IMR-90 (cell line): Measurements from ENCODE around the gene PRKAB1. TPM values are rescaled to one million over a fixed set of nuclear protein-coding genes. Genes with fewer than 3 reads are reported as not detected.

Source experiments
- ATAC-seq: fragments of 200-7000 bp; cut with Tn5 transposase; 2 replicates; pipeline ENCODE4 v1.9.1; 2020; ENCODE audit warnings: low read depth, mild to moderate bottlenecking, moderate library complexity
- BruUV-seq: library from RNA; stranded (reverse); fragments of 400-500 nt; replicated peaks from 2 replicates; lab custom pipeline; 2021; lab: Mats Ljungman, UMichigan
- CTCF ChIA-PET: fragments of 300-600 bp; formaldehyde crosslinking; extraction: SDS; loops from one replicate; lab custom pipeline; 2021; ENCODE audit warnings: antibody characterized with exemption; lab: Yijun Ruan, JAX
- POLR2A ChIA-PET: fragments of 300-600 bp; sonication (Branson Sonifier 250); formaldehyde crosslinking; loops from one replicate; lab custom pipeline; 2022; ENCODE audit warnings: antibody characterized with exemption; ENCODE audit not compliant: unreplicated experiment; lab: Charles Lee
- DNase-seq: peaks from one replicate; pipeline ENCODE4 v3.0.0; 2013
- H2AFZ ChIP-seq: replicated peaks from 2 replicates; pipeline ENCODE3; 2013; ENCODE audit warnings: low read length, mild to moderate bottlenecking; ENCODE audit not compliant: poor library complexity
- H2AK5ac ChIP-seq: 2 replicates; pipeline ENCODE4 v1.6.1; 2013; ENCODE audit warnings: low read depth, low read length, inconsistent platforms
- H2AK9ac ChIP-seq: replicated peaks from 2 replicates; pipeline ENCODE3; 2013; ENCODE audit warnings: mild to moderate bottlenecking, low read depth, low read length, moderate library complexity; ENCODE audit not compliant: poor library complexity
- H2BK120ac ChIP-seq: 2 replicates; pipeline ENCODE4 v1.6.1; 2013; ENCODE audit warnings: low read depth, low read length, inconsistent platforms
- H2BK15ac ChIP-seq: 3 replicates; pipeline ENCODE4 v1.6.1; 2013; ENCODE audit warnings: low read depth, low read length, inconsistent platforms
- H2BK20ac ChIP-seq: 2 replicates; pipeline ENCODE4 v1.6.1; 2013; ENCODE audit warnings: low read depth, mild to moderate bottlenecking, inconsistent platforms, low read length, moderate library complexity
- H2BK5ac ChIP-seq: 2 replicates; pipeline ENCODE4 v1.6.1; 2013; ENCODE audit warnings: mild to moderate bottlenecking, low read depth, low read length, inconsistent platforms; ENCODE audit not compliant: poor library complexity, severe bottlenecking
- H3K14ac ChIP-seq: replicated peaks from 2 replicates; pipeline ENCODE4 v1.6.1; 2013; ENCODE audit warnings: low read depth, low read length, inconsistent platforms
- H3K18ac ChIP-seq: 2 replicates; pipeline ENCODE4 v1.6.1; 2013; ENCODE audit warnings: low read depth, low read length, control low read depth
- H3K23ac ChIP-seq: 2 replicates; pipeline ENCODE4 v1.6.1; 2013; ENCODE audit warnings: low read depth, low read length, inconsistent platforms
- H3K27ac ChIP-seq: 2 replicates; pipeline ENCODE4 v1.5.1; 2013; ENCODE audit warnings: mild to moderate bottlenecking, control low read depth, low read length; ENCODE audit not compliant: insufficient read depth
- H3K27me3 ChIP-seq: 2 replicates; pipeline ENCODE4 v1.6.1; 2013; ENCODE audit warnings: low read length; ENCODE audit not compliant: control insufficient read depth, insufficient read depth
- H3K36me3 ChIP-seq: 2 replicates; pipeline ENCODE4 v1.6.1; 2013; ENCODE audit warnings: low read length, mixed read lengths; ENCODE audit not compliant: control insufficient read depth, insufficient read depth
- H3K4ac ChIP-seq: 2 replicates; pipeline ENCODE4 v1.6.1; 2013; ENCODE audit warnings: low read depth, low read length, inconsistent platforms
- H3K4me1 ChIP-seq: 2 replicates; pipeline ENCODE4 v1.6.1; 2013; ENCODE audit warnings: low read length, mixed read lengths; ENCODE audit not compliant: control insufficient read depth, insufficient read depth
- H3K4me2 ChIP-seq: 2 replicates; pipeline ENCODE4 v1.6.1; 2013; ENCODE audit warnings: low read depth, mild to moderate bottlenecking, control low read depth, low read length, moderate library complexity
- H3K4me3 ChIP-seq: 2 replicates; pipeline ENCODE4 v1.5.1; 2013; ENCODE audit warnings: low read depth, mild to moderate bottlenecking, control low read depth, low read length, moderate library complexity; ENCODE audit not compliant: insufficient read depth
- H3K56ac ChIP-seq: 2 replicates; pipeline ENCODE4 v1.6.1; 2013; ENCODE audit warnings: low read length, inconsistent platforms; ENCODE audit not compliant: insufficient read depth; ENCODE audit errors: extremely low read depth
- H3K79me1 ChIP-seq, 2 experiments: 2 replicates each; pipeline ENCODE4 v1.6.1; 2013; ENCODE audit warnings: low read length in 2 of 2, inconsistent platforms in 1 of 2, low read depth in 1 of 2
- H3K9ac ChIP-seq: 2 replicates; pipeline ENCODE4 v1.6.1; 2013; ENCODE audit warnings: low read depth, low read length, control low read depth
- H3K9me1 ChIP-seq: 2 replicates; pipeline ENCODE4 v1.6.1; 2013; ENCODE audit warnings: low read length, inconsistent platforms; ENCODE audit not compliant: insufficient read depth
- H3K9me3 ChIP-seq: 2 replicates; pipeline ENCODE4 v1.6.1; 2013; ENCODE audit warnings: low read length; ENCODE audit not compliant: control insufficient read depth, insufficient read depth
- H4K20me1 ChIP-seq: 2 replicates; pipeline ENCODE4 v1.6.1; 2013; ENCODE audit warnings: low read length, inconsistent platforms; ENCODE audit not compliant: insufficient read depth
- H4K5ac ChIP-seq: 2 replicates; pipeline ENCODE4 v1.6.1; 2013; ENCODE audit warnings: mild to moderate bottlenecking, low read depth, low read length, control low read depth
- H4K8ac ChIP-seq, 2 experiments: 2 replicates each; pipeline ENCODE4 v1.6.1; 2013; ENCODE audit warnings: low read depth in 2 of 2, low read length in 2 of 2, control low read depth in 1 of 2, inconsistent platforms in 1 of 2
- H4K91ac ChIP-seq: 2 replicates; pipeline ENCODE4 v1.6.1; 2013; ENCODE audit warnings: low read depth, low read length, inconsistent platforms; ENCODE audit not compliant: insufficient read depth
- BHLHE40 ChIP-seq: fragments of 150-350 bp; IDR thresholded peaks from 2 replicates; pipeline ENCODE4 v1.6.1; 2016; ENCODE audit warnings: mild to moderate bottlenecking, low read depth, low read length
- CEBPB ChIP-seq: IDR thresholded peaks from 2 replicates; pipeline ENCODE4 v1.6.1; 2012; ENCODE audit warnings: low read depth, low read length, improper control_type of control experiment
- CHD1 ChIP-seq: IDR thresholded peaks from 2 replicates; pipeline ENCODE4 v1.6.1; 2012; ENCODE audit warnings: low read depth, low read length, improper control_type of control experiment
- FOS ChIP-seq: fragments of 150-350 bp; IDR thresholded peaks from 2 replicates; pipeline ENCODE4 v1.6.1; 2016; ENCODE audit warnings: low read depth, low read length
- MAZ ChIP-seq: IDR thresholded peaks from 2 replicates; pipeline ENCODE4 v1.6.1; 2012; ENCODE audit warnings: low read depth, mild to moderate bottlenecking, low read length, improper control_type of control experiment, moderate library complexity, borderline replicate concordance
- MXI1 ChIP-seq: IDR thresholded peaks from 2 replicates; pipeline ENCODE4 v1.6.1; 2012; ENCODE audit warnings: low read depth, mild to moderate bottlenecking, low read length, moderate library complexity, borderline replicate concordance
- NFE2L2 ChIP-seq: fragments of 150-350 bp; IDR thresholded peaks from 2 replicates; pipeline ENCODE4 v1.6.1; 2016; ENCODE audit warnings: low read depth, mild to moderate bottlenecking, low read length
- POLR2A ChIP-seq: IDR thresholded peaks from 2 replicates; pipeline ENCODE4 v1.6.1; 2012; ENCODE audit warnings: mild to moderate bottlenecking, low read depth, low read length
- RAD21 ChIP-seq: IDR thresholded peaks from 2 replicates; pipeline ENCODE4 v1.6.1; 2012; ENCODE audit warnings: low read length, improper control_type of control experiment
- RCOR1 ChIP-seq: IDR thresholded peaks from 2 replicates; pipeline ENCODE4 v1.6.1; 2012; ENCODE audit warnings: mild to moderate bottlenecking, low read length, improper control_type of control experiment; ENCODE audit not compliant: insufficient replicate concordance
- SMC3 ChIP-seq: fragments of 150-350 bp; IDR thresholded peaks from 2 replicates; pipeline ENCODE4 v1.6.1; 2016; ENCODE audit warnings: low read depth, mild to moderate bottlenecking, antibody characterized with exemption, low read length, moderate library complexity
- USF2 ChIP-seq: fragments of 150-350 bp; IDR thresholded peaks from 2 replicates; pipeline ENCODE4 v1.6.1; 2017; ENCODE audit warnings: mild to moderate bottlenecking, antibody characterized with exemption, low read length, low read depth
- WGBS, 2 experiments: methylation state at CpG; one replicate each; pipeline versions ENCODE4 v1.1.5 to v1.1.7; 2013; ENCODE audit warnings: missing lambda C conversion rate in 2 of 2; ENCODE audit not compliant: insufficient read length in 1 of 2; ENCODE audit errors: extremely low coverage in 2 of 2; 5-methylcytosine and 5-hydroxymethylcytosine counted together
- dilution Hi-C: fragments of 300-500 bp; cut with HindIII; formaldehyde crosslinking; loops from one replicate; pipeline ENCODE4 v1.14.3; 2018; ENCODE audit warnings: low sequenced_read_pairs; ENCODE audit not compliant: unreplicated experiment
- in situ Hi-C: fragments of 300-500 bp; cut with MboI; formaldehyde crosslinking; loops from 3 replicates; pipeline ENCODE4 v1.14.3; 2019; ENCODE audit warnings: low sequenced_read_pairs, inconsistent platforms, mixed read lengths
- intact Hi-C: fragments of 100-400 bp; cut with micrococcal nuclease; formaldehyde crosslinking; loops from 2 replicates; pipeline ENCODE4 v1.10.0; 2022
- polyA plus RNA-seq, 3 experiments: library from polyadenylated mRNA; depleted of rRNA; stranded (reverse); fragments of >200 nt; gene quantifications; 2 replicates each; pipeline ENCODE4 v1.2.3, GENCODE V29; 2012; ENCODE audit warnings: low replicate concordance in 1 of 3
- total RNA-seq: library from RNA; depleted of rRNA; stranded (reverse); fragments of >200 nt; gene quantifications from 2 replicates; pipeline ENCODE4 v1.2.3, GENCODE V29; 2012

The PRKAB1 gene
- total and polyA plus RNA-seq, 2 of the 4 experiments (the other 2 are of a cell fraction) = 9.7 to 19.3 TPM

- Histone ChIP-seq H3K14ac (no peak overlapping the region), H4K91ac (no peak overlapping the region), H4K5ac (no peak overlapping the region), H3K9me3 (no peaks in the 10 kb centered on the region), H2BK15ac (no peak overlapping the region), H3K9ac (no peak overlapping the region), H2BK120ac (no peak overlapping the region), H3K56ac (no peak overlapping the region), H3K4me3 (no peak overlapping the region), H3K4ac (no peak overlapping the region), H2AFZ (peak overlapping the region; percentile 47), H3K4me1 (no peaks in the 10 kb centered on the region), H3K79me1 (no peaks in the 10 kb centered on the region), H2BK20ac (no peak overlapping the region), H2AK9ac (no peak overlapping the region), H3K36me3 (no peaks in the 10 kb centered on the region), H2AK5ac (no peak overlapping the region), H3K23ac (no peak overlapping the region), H2BK5ac (no peak overlapping the region), H3K4me2 (no peak overlapping the region), H3K18ac (no peak overlapping the region), H3K27ac (no peak overlapping the region), H4K8ac (no peak overlapping the region), H3K9me1 (no peaks in the 10 kb centered on the region), H3K27me3 (no peaks in the 10 kb centered on the region), H4K20me1 (no peaks in the 10 kb centered on the region)
- dilution Hi-C loops = no loop called here
- 27% methylated on average over 2 of the region's 3 CpGs; no CpG with 5 or more reads in 1 of the 2 experiments for WGBS, 2 experiments
- ChIA-PET CTCF (no interaction called here), POLR2A (no interaction called here)
- no TSS peak for BruUV-seq
- intact Hi-C loops = no loop called here
- ATAC-seq (no peak), DNase-seq (no peak)
- in situ Hi-C loops = no loop called here
- TF ChIP-seq RAD21 (no peak), MXI1 (no peak), FOS (no peak), POLR2A (no peak), CEBPB (no peak), BHLHE40 (no peak), MAZ (no peak), RCOR1 (no peak), CHD1 (no peak), USF2 (no peak), SMC3 (no peak), NFE2L2 (no peak)
Measured at GRCh38 chr12:119644930-119645329, 23.0 kb upstream of the PRKAB1 start.
